ENCODE measurements around the gene BLOC1S2.
A peak's percentile ranks its signal among the peaks of the same experiment; 100 is the strongest.
"Not testable (repeated sequence)": the region's sequence is repeated elsewhere in the genome, so short reads cannot be mapped to it uniquely, and the experiment has no call there.

BLOC1S2 gene

GRCh38 chr10:100289641-100290040 lies 3.2 kb upstream of the BLOC1S2 start:
- no peak for DNase-seq

- DNase-seq: no peak
Measured at GRCh38 chr10:100288196-100288595, 1.7 kb upstream of the BLOC1S2 start.

DNA sequence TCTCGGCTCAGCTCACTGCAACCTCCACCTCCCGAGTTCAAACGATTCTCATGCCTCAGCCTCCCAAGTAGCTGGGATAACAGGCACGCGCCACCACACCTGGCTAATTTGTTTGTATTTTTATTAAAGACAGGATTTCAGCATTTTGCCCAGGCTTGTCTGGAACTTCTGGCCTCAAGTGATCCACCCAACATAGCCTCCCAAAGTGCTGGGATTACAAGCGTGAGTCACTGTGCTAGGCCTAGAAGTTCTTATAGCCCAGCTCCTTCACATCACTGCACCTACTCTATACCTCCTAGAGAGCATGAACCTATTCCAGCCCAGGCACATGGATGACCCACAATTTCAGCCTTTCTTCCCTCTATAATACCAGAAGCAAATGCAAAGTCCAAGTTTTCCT lies 1.3 kb upstream of the BLOC1S2 start:
- no peak for DNase-seq

- DNase-seq: not testable (repeated sequence)
Measured at GRCh38 chr10:100285326-100285725, 1.2 kb downstream of the BLOC1S2 start.

- DNase-seq: no peak
Measured at GRCh38 chr10:100282907-100283306, 3.6 kb downstream of the BLOC1S2 start.

DNA sequence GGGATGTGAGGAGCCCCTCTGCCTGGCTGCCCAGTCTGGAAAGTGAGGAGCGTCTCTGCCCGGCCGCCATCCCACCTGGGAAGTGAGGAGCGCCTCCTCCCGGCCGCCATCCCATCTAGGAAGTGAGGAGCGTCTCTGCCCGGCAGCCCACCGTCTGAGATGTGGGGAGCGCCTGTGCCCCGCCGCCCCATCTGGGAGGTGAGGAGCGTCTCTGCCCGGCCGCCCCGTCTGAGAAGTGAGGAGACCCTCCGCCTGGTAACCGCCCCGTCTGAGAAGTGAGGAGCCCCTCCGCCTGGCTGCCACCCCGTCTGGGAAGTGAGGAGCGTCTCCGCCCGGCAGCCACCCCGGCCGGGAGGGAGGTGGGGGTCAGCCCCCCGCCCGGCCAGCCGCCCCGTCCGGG lies 9.5 kb downstream of the BLOC1S2 start:
- DNase-seq: not testable (repeated sequence)

- DNase-seq: peak; percentile 45
Measured at GRCh38 chr10:100267239-100268104, 19.0 kb downstream of the BLOC1S2 start, which contains the start of gene CWF19L1. TSS of gene CWF19L1 (minus strand) at chr10:100267638. CDS start at chr10:100267593, 45 bp downstream.

DNA sequence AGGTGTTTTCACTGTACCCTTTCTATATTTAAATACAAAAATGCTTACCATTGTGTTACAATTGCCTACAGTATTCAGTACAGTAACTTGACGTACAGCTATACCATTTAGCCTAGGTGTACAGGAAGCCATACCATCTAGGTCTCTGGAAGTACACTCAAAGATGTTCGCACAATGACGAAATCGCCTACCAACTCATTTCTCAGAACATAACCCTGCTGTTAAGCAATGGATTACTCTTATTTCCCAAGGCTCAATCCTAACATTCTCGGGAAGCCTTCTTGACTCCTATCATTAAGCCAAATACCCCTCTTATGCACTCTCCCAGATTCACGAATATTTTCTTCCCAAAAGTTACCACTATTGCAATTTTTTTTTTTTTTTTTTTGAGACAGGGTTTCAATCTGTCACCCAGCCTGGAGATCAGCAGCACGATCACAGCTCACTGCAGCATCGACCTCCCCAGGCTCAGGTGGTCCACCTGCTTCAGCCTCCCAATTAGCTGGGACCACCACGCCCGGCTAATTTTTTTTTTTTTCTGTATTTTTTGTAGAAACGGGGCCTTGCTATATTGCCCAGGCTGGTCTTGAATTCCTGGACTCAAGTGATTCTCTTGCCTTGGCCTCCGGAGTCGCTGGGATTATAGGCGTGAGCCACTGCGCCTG lies 20.5 kb downstream of the BLOC1S2 start:
- DNase-seq: no peak

DNA sequence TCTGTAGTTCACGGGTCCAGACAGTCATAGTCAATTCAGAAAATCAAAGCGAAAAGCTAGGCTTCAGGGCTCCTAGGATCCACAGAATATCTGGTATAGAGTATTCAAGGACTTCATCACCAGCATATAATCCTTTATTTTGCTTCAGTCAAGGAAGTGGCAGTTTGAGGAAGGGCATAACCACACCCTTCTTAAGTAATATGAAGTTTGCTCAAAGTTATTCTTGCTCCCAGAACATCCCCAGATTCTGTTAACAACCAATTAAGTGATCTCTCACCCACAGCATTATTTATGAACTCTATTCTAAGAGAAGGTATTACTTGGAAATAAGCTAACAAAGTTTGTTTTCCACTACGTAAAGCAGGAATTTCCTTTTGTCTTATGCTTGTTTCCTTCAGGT lies 32.3 kb downstream of the BLOC1S2 start:
- DNase-seq: no peak

GRCh38 chr10:100253041-100253440 lies 33.4 kb downstream of the BLOC1S2 start:
- DNase-seq: no peak

DNA sequence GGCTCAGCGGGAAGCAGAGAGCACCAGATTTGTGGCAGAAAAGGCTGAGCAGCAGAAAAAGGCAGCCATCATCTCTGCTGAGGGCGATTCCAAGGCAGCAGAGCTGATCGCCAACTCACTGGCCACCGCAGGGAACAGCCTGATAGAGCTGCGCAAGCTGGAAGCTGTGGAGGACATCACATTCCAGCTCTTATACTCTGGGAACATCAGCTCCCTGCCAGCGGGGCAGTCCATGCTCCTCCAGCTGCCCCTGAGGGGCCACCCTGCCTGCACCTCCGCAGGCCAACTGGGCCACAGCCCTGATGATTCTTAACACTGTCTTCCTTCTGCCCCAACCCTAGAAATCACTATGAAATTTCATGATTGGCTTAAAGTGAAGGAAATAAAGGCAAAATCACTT lies 37.7 kb downstream of the BLOC1S2 start:
- DNase-seq: no peak

DNA sequence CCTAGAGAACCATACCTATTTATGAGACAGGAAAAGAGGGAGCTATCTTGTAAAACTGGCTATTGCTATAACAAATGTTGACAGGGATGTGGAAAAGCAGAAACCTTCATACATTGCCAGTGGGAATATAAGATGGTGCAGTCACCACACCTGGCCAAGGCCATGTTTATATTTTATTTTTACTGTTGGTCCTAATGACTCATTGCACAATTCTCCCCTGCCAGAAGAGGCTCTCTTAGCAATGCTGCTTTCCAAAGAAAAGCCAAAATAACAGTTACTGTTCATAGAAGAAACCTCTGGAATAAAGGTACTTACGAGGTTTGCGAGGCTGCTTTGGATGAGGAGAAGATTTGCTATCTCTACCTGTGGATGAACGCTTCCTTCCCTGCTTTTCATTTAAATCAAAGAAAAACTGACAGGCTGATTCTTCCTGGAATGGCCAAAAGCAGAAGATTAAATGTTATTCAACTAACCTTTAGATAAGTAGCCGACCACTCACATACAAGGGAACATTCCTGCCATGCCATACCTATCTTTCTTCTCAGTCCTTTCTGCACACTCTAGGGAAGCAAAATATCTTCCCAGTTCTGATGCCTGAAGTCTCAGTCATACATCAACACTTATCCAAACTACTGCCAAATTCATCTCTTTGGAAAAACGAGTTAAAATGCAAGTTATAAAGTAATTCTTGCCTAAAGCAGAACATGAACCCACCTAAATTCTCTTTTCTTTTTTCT lies 40.8 kb downstream of the BLOC1S2 start:
- no peak for DNase-seq

DNA sequence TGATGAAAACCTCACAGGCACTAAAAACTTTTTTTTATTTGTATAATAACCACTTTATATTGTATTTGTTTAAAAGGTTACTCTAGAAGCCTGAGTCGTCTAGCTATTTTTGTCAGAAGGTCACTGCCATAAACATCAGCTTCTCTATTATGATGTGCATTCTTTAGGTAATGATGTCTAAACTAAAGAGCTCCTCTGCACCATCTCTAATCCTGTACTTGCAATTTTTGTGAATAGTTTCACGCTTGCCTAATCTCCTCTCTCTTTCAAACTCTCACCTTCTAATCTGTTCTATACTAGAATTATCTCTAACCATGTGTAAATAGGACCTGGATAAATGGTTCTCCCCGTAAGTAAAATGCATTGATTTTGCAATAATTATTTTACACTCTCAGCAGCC lies 46.6 kb downstream of the BLOC1S2 start:
- no peak for DNase-seq

DNA sequence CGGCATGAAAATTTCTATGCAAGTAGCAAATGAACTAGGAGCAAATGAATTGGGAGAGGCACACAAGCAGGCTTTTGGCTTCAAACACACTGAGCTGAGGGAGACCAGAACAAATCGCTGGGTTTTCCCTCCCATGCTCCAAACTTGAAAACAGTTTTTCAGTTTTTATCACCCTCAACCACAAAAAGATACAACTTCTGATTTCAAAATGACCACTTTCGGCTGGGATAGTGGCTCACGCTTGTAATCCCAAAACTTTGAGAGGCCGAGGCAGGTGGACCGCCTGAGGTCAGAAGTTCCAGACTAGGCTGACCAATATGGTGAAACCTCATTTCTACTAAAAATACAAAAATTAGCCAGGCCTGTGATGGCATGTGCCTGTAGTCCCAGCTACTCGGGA lies 48.1 kb downstream of the BLOC1S2 start:
- DNase-seq: no peak

DNA sequence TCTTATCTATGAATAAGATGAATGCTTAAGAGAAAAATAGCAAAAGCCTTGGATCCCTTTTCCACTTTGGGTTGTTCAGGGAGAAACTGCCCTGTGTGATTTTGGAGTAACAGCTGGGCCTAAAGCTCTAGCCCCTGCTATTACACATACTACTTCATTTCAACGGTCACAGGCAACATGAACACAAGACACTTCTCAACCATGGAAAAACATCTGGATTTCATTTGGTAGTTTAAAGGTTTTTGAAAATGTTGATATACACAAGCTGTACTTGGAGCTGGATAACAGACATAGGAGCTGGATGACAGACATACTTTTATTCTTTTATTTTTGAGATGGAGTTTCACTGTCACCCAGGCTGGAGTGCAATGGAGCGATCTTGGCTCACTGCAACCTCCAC lies 54.4 kb downstream of the BLOC1S2 start:
- no peak for DNase-seq

GRCh38 chr10:100229819-100230422 lies 56.6 kb downstream of the BLOC1S2 start:
- no peak for DNase-seq

- DNase-seq: no peak
Measured at GRCh38 chr10:100223879-100224278, 62.6 kb downstream of the BLOC1S2 start.

Measured in NCI-H446 treated with DMSO at 0.1 percent for 48 hours (cell line).